ENCODE data around the gene NCOA7.

GRCh38 chr6:125939791-125940190 is 149.0 kb downstream of the NCOA7 start:
- no peak for TF ChIP-seq CTCF (IDR thresholded peaks at IDR 0.05; ENCODE audit: low read length)
- no peak for TF ChIP-seq EZH2 (IDR thresholded peaks at IDR 0.05; ENCODE audit: borderline replicate concordance, low read length)
